Measurements from ENCODE around the gene OLFM1.
A peak's percentile ranks its signal among the peaks of the same experiment; 100 is the strongest.

The OLFM1 gene

DNA sequence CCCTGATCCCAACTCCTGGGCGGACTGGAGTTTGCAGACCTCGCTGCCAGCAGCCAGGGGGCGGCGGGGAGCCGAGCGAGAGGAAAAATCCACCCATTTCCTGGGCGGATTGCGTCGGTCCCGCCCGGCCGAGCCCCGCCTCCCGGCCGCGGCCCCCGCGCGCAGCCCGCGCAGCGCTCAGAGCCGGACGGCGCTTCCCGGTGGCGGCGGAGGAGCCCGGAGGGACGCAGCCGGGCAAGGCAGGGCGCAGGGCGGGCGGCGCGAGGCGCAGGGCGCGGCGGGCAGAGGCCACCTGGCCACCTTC, at the start of gene OLFM1:
Gene OLFM1, plus strand, starts transcription at position 180 of the 304 bp plus-strand sequence. CDS start 322 bp downstream, outside the sequence.
- DNase-seq (ENCODE audit: low spot score), result peak; percentile 43

- DNase-seq (ENCODE audit: low spot score), result no peak
Observed at GRCh38 chr9:135038331-135038730, 49.1 kb upstream of the OLFM1 start.

DNA sequence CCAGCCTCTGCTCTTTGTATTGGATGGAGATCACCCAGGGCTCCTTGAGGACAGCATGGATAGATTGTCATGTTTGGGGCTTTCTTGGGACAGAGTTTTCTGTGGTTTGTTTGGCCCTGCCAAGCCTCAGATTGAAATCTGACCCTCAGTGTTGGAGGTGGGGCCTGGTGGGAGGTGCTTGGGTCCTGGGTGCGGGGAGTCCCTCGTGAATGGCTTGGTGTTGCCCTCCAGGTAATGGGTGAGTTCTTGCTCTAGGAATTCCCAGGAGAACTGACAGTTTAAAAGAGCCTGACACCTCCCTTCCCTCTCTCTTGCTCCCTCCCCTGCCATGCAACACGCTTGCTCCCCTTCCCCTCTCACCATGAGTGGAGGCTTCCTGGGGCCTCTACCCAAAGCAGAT, 48.6 kb upstream of the OLFM1 start:
- DNase-seq (ENCODE audit: low spot score), result no peak

DNA sequence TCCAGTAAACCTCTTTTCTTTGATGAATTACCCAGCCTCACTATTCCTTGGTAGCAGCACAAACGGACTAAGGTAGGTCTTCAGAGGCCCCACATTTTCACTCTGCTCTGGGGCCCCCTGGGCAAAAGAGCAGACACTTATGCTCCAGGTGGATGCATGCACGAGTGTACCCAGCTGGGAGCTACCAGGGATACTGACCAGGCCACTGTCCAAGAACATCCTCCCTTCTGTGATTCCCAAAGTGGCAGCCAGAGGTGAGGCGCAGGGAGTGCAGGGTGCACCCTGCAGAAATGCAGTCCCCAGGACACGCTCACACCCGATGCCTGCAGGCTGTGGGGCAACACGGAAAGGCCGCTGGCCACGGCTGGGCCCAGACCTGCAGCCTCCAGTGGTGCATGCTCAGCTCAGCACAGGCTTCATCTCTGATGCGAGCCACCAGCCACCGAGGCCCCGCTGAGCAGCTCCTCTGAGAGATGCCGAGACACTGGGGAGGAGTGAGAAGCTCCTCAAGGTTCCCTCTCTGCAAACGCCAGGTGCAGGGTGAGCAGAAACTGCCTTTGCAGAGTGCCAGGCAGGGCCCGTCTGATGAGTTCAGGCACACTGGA, 48.1 kb upstream of the OLFM1 start:
- no peak for DNase-seq (ENCODE audit: low spot score)

DNA sequence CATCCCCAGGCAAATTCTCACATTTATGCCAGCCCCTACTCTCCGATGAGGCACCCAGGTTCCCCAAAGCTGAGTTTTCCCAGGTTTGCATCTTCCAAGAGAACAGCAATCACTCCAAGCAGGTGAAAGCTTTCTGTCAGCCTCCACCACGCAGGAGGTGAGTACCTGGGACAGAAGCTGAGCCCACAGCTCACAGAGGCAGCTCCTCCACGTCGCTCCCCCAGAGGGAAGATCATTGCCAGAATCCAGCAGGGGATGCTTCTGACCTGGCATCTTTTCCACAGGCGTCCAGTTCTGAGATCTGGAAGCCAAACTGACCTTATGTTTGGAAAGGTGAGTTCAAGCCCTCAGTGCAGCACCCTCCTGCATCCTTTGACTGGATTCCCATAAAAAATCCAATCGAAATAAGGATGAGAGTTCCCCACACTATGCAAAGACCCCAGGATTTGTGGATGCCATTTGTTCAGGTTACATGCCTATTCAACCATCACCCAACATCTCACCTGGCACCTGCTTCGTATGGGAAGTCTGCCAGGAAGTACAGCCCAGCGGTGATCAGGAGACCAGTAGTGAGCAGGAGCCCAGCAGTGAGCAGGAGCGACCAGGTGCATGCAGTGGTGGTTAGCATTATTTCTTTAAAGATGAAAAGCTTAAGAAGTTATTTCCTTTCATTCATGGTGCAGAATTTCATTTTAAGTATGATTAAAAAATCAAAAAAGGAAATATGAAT, 47.4 kb upstream of the OLFM1 start:
- no peak for DNase-seq (ENCODE audit: low spot score)

DNA sequence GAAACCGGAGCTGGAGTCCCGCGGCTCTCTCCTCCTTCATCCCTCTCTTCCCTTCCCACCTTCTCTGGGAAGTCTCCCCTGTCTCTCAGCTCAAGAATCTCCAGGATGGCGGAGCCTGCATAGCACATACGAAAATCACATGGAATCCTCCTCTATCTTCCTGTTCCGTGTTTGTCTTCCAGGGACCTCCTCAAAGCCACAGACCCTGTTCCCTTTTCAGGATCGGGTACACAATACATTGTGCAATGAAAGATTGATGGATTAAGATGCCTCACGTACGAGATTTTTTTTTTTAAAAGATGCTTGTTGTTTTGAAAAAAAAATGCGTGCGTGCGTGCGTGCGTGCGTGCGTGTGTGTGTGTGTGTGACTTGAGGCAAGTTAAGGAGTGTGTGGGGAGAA, 46.6 kb upstream of the OLFM1 start:
- DNase-seq (ENCODE audit: low spot score), result no peak

DNA sequence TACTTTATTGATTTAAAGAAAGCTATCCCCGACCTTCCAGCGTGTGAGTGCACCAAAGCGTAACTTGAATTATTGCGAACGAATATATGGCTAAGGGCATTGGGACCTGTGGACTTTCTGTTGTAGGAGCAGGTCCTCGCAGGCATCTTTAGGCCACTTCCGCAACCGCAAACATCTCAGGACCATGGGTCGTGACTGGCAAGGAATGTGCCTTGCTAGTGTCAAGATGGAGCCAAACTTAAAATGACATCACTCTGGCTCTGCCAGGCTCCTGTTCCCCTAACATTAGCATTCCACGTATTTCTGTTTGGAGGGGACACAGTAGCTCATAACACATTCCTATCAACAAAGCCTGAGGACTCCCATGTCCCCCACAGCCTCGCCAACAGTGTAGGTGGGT, 44.1 kb upstream of the OLFM1 start:
- DNase-seq (ENCODE audit: low spot score), result no peak

DNA sequence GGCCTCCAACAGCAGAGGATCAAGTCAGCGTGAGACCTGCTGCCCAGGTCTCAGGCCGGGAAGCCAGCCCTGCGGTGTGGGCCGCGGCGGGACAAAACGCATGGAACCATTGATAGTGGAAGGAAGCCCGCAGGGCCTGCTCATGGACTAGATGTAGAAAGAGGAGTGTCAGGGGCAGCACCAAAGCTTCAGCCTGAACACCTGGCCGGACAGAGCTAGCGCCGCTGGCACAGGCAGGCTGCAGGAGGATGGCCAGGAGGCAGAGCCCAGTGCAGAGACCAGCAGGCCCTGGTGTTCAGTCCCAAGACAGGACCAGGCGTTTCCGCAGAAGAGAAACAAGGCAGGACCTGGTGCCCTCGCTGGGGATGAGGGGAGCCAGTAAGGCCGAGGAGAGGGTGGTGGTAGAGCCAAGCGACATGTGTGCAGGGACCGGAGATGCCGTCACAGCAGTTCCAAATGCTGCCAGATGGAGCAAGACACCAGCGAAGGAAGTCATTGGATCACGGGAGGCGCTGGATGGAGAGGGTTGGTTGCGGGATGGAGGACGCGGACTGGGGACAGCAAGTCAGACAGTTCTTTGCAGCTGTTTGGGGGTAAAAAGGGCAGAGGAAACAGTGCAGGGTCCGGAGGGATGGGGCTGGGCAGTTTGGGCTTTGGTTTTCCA, 42.1 kb upstream of the OLFM1 start:
- DNase-seq (ENCODE audit: low spot score), result no peak

GRCh38 chr9:135045928-135046738, 41.3 kb upstream of the OLFM1 start:
- no peak for DNase-seq (ENCODE audit: low spot score)

GRCh38 chr9:135046739-135047350, 40.6 kb upstream of the OLFM1 start:
- DNase-seq (ENCODE audit: low spot score), result no peak

DNA sequence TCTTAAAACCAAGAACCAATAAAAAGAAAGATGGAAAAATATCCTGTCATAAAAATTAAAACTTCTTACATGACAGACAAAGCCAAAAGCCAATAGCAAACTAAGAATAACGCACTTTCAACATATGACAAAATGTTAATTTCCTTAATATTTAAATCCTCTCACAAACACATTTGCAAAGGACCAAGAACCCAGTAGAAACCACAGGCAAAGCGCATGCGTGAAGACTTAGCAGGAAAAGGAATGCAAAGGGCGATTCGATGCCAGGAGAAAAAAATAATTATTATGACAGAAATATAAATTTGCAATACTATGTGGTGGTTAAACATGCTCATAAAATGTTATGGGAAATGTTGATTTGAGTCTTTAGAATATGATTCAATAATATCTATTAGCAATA, 39.9 kb upstream of the OLFM1 start:
- DNase-seq (ENCODE audit: low spot score), result no peak

GRCh38 chr9:135048046-135048757, 39.3 kb upstream of the OLFM1 start:
- no peak for DNase-seq (ENCODE audit: low spot score)

DNA sequence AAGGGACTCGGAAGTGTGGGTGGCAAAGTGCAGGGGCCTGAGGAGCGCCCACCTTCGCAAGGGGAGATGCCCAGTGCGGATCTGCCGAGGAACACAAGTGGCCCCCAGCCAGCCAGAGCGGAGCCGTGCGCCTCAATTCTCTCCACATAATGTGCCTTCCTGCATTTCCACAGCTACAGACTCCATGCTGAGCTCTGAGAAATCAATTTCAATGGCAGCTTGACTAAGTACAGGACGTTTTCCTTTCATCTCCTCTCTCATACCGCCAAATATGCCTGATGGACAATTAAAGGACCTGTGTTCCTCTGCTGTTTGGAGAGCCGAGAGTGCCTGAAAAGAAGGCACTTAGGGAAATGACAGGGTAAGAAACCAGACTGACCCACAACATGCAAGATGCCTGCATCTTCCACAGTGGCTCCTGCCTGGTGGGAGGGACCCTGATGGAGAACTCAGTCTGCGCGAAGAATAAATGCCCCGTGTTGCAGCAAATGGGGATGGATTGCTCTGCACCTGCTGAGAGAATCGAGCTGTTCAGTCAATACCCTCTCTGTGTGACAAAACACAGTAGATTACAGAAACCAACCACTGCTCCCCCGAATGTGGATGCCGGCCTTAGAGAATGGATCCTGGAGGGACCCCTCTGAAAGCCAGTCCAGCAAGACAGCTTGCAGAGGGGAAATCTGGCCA, 38.6 kb upstream of the OLFM1 start:
- DNase-seq (ENCODE audit: low spot score), result no peak

- no peak for DNase-seq (ENCODE audit: low spot score)
Observed at GRCh38 chr9:135049460-135049859, 38.0 kb upstream of the OLFM1 start.

GRCh38 chr9:135050072-135050990, 37.1 kb upstream of the OLFM1 start:
- no peak for DNase-seq (ENCODE audit: low spot score)

DNA sequence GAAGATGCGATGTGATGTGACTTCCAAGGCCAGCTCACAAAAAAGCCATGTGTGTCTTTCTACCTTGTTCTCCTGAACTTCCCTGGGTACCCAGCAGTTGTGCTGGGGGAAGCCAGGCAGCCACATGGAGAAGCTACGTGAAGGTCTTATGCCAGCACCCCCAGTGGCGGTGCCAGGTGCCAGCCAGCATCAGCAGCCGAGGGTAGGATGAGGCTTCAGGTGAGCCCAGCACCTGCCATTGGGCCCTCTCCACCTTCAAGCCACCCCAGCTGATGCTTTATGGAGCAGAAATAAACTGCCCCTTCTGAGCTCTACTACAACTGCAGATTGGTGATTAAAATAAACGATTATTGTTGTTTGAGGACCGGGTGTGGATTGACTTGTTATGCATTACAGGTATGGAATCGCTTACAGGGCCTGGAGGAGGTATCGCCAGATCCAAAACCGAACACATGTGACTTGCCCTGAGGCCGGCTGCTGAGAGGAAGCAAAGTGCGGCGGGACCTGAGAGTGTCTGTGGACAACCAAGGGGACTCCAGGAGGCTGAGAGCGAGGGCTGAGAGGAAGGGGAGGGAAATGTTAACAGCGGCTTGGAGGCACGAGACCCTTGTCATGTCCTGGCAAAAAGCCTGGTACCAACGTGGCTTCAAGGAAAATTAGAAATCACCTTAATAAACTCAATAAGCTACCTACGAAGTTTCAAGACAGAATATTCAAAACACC, 36.0 kb upstream of the OLFM1 start:
- no peak for DNase-seq (ENCODE audit: low spot score)

DNA sequence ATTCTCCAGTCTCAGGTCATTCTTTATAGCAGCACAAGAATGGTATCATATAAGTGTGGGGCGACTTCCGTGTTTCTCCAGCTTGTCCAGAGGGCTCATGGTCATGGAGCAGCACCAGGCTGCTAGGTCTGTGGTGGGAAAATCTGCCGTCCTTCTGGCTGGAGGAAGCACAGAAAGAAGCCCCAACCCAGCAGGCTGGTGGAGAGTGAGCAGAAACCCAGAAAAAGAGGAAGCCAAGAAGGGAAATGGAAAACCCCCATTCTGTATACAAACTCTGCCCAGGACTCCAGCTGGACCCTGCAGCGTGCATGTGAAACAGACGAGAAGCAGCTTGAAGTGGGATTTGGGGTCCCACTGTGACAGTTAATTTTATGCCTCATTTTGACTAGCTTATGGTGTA, 34.3 kb upstream of the OLFM1 start:
- DNase-seq (ENCODE audit: low spot score), result no peak

- DNase-seq (ENCODE audit: low spot score), result no peak
Observed at GRCh38 chr9:135055181-135055580, 32.3 kb upstream of the OLFM1 start.

GRCh38 chr9:135056541-135056940, 30.9 kb upstream of the OLFM1 start:
- DNase-seq (ENCODE audit: low spot score), result no peak

All from pons (tissue), 1 donor.